ENCODE results near the gene CR1. TPM values are rescaled to one million over a fixed set of nuclear protein-coding genes. Genes with fewer than 3 reads are reported as not detected.

The CR1 gene
- total and polyA plus RNA-seq, 9 of the 15 experiments (the other 6 are each of a cell fraction or from before 2014, with no cell fraction given): 0.07 to 0.47 (median 0.18) TPM

GRCh38 chr1:207605444-207606361 lies 109.7 kb downstream of the CR1 start (continued):
- TF ChIP-seq, protein P1, sequence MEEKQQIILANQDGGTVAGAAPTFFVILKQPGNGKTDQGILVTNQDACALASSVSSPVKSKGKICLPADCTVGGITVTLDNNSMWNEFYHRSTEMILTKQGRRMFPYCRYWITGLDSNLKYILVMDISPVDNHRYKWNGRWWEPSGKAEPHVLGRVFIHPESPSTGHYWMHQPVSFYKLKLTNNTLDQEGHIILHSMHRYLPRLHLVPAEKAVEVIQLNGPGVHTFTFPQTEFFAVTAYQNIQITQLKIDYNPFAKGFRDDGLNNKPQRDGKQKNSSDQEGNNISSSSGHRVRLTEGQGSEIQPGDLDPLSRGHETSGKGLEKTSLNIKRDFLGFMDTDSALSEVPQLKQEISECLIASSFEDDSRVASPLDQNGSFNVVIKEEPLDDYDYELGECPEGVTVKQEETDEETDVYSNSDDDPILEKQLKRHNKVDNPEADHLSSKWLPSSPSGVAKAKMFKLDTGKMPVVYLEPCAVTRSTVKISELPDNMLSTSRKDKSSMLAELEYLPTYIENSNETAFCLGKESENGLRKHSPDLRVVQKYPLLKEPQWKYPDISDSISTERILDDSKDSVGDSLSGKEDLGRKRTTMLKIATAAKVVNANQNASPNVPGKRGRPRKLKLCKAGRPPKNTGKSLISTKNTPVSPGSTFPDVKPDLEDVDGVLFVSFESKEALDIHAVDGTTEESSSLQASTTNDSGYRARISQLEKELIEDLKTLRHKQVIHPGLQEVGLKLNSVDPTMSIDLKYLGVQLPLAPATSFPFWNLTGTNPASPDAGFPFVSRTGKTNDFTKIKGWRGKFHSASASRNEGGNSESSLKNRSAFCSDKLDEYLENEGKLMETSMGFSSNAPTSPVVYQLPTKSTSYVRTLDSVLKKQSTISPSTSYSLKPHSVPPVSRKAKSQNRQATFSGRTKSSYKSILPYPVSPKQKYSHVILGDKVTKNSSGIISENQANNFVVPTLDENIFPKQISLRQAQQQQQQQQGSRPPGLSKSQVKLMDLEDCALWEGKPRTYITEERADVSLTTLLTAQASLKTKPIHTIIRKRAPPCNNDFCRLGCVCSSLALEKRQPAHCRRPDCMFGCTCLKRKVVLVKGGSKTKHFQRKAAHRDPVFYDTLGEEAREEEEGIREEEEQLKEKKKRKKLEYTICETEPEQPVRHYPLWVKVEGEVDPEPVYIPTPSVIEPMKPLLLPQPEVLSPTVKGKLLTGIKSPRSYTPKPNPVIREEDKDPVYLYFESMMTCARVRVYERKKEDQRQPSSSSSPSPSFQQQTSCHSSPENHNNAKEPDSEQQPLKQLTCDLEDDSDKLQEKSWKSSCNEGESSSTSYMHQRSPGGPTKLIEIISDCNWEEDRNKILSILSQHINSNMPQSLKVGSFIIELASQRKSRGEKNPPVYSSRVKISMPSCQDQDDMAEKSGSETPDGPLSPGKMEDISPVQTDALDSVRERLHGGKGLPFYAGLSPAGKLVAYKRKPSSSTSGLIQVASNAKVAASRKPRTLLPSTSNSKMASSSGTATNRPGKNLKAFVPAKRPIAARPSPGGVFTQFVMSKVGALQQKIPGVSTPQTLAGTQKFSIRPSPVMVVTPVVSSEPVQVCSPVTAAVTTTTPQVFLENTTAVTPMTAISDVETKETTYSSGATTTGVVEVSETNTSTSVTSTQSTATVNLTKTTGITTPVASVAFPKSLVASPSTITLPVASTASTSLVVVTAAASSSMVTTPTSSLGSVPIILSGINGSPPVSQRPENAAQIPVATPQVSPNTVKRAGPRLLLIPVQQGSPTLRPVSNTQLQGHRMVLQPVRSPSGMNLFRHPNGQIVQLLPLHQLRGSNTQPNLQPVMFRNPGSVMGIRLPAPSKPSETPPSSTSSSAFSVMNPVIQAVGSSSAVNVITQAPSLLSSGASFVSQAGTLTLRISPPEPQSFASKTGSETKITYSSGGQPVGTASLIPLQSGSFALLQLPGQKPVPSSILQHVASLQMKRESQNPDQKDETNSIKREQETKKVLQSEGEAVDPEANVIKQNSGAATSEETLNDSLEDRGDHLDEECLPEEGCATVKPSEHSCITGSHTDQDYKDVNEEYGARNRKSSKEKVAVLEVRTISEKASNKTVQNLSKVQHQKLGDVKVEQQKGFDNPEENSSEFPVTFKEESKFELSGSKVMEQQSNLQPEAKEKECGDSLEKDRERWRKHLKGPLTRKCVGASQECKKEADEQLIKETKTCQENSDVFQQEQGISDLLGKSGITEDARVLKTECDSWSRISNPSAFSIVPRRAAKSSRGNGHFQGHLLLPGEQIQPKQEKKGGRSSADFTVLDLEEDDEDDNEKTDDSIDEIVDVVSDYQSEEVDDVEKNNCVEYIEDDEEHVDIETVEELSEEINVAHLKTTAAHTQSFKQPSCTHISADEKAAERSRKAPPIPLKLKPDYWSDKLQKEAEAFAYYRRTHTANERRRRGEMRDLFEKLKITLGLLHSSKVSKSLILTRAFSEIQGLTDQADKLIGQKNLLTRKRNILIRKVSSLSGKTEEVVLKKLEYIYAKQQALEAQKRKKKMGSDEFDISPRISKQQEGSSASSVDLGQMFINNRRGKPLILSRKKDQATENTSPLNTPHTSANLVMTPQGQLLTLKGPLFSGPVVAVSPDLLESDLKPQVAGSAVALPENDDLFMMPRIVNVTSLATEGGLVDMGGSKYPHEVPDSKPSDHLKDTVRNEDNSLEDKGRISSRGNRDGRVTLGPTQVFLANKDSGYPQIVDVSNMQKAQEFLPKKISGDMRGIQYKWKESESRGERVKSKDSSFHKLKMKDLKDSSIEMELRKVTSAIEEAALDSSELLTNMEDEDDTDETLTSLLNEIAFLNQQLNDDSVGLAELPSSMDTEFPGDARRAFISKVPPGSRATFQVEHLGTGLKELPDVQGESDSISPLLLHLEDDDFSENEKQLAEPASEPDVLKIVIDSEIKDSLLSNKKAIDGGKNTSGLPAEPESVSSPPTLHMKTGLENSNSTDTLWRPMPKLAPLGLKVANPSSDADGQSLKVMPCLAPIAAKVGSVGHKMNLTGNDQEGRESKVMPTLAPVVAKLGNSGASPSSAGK (IDR thresholded peaks at IDR 0.05): 0 out of 2 replicates have a peak, but pooled peaks have one; percentile 13
- 0 out of 2 replicates have a peak, but pooled peaks have one; percentile 54 for TF ChIP-seq KLF10 (CRISPR knock-in tag; IDR thresholded peaks at IDR 0.05)
- TF ChIP-seq NCOA1 (IDR thresholded peaks at IDR 0.05; ENCODE audit: low read depth): no peak
- 0 out of 2 replicates have a peak, but pooled peaks have one; percentile 8 for TF ChIP-seq ZNF717 (CRISPR knock-in tag; IDR thresholded peaks at IDR 0.05)
- TF ChIP-seq CHCHD3 (CRISPR knock-in tag; IDR thresholded peaks at IDR 0.05): 0 out of 2 replicates have a peak, but pooled peaks have one; percentile 44
- 0 out of 2 replicates have a peak, but pooled peaks have one; percentile 31 for TF ChIP-seq PREB (CRISPR knock-in tag; IDR thresholded peaks at IDR 0.05)
- peak; percentile 56; the same call in 1 of the 2 replicates for TF ChIP-seq HBP1 (CRISPR knock-in tag; IDR thresholded peaks at IDR 0.05)
- TF ChIP-seq TEAD4 (IDR thresholded peaks at IDR 0.05; ENCODE audit: low read length): peak; percentile 77
- TF ChIP-seq TEAD4 (CRISPR knock-in tag; IDR thresholded peaks at IDR 0.05; ENCODE audit: borderline replicate concordance): no peak
- TF ChIP-seq NFE2L1 (tag; IDR thresholded peaks at IDR 0.05; ENCODE audit: borderline replicate concordance, low read depth): 0 out of 2 replicates have a peak, but pooled peaks have one; percentile 3
- 0 out of 2 replicates have a peak, but pooled peaks have one; percentile 16 for TF ChIP-seq MEF2A (IDR thresholded peaks at IDR 0.05; ENCODE audit: control insufficient read depth, low read depth, low read length)
- peak; percentile 70 for TF ChIP-seq RBFOX2 (IDR thresholded peaks at IDR 0.05; ENCODE audit: low read depth, low read length)
